Fibroblast of skin of back (primary cell): ENCODE data around the gene CDK6.

ENCODE experiments used
- DNase-seq: peaks from one replicate; pipeline ENCODE4 v3.0.0-alpha.2; 2013

Gene CDK6

GRCh38 chr7:92731335-92732063 is 104.9 kb downstream of the CDK6 start:
- DNase-seq: peak; percentile 60

- no peak for DNase-seq
These were observed 105.6 kb downstream of the CDK6 start for GRCh38 chr7:92730808-92731207.

- DNase-seq: no peak
These were observed 106.6 kb downstream of the CDK6 start for GRCh38 chr7:92729751-92730150.

GRCh38 chr7:92729172-92729571 is 107.2 kb downstream of the CDK6 start:
- DNase-seq: no peak

- DNase-seq: peak; percentile 53
These were observed 108.6 kb downstream of the CDK6 start for GRCh38 chr7:92727755-92728154.

GRCh38 chr7:92725161-92725925 is 111.0 kb downstream of the CDK6 start:
- no peak for DNase-seq

GRCh38 chr7:92723943-92724342 is 112.4 kb downstream of the CDK6 start:
- no peak for DNase-seq

- peak; percentile 75 for DNase-seq
These were observed 113.2 kb downstream of the CDK6 start for GRCh38 chr7:92723205-92723604.

GRCh38 chr7:92722541-92722940 is 113.8 kb downstream of the CDK6 start:
- peak; percentile 38 for DNase-seq

- no peak for DNase-seq
These were observed 115.6 kb downstream of the CDK6 start for GRCh38 chr7:92720604-92721350.

GRCh38 chr7:92717993-92718716 is 118.2 kb downstream of the CDK6 start:
- peak; percentile 38 for DNase-seq

- no peak for DNase-seq
These were observed 118.8 kb downstream of the CDK6 start for GRCh38 chr7:92717623-92717992.

- DNase-seq: no peak
These were observed 119.4 kb downstream of the CDK6 start for GRCh38 chr7:92716825-92717580.

GRCh38 chr7:92715963-92716362 is 120.4 kb downstream of the CDK6 start:
- no peak for DNase-seq

- no peak for DNase-seq
These were observed 121.6 kb downstream of the CDK6 start for GRCh38 chr7:92714767-92715166.

- DNase-seq: no peak
These were observed 122.1 kb downstream of the CDK6 start for GRCh38 chr7:92714280-92714679.

GRCh38 chr7:92709912-92710311 is 126.5 kb downstream of the CDK6 start:
- no peak for DNase-seq

- DNase-seq: no peak
These were observed 127.2 kb downstream of the CDK6 start for GRCh38 chr7:92709150-92709549.

- no peak for DNase-seq
These were observed 128.0 kb downstream of the CDK6 start for GRCh38 chr7:92708111-92709042.

GRCh38 chr7:92707435-92707834 is 128.9 kb downstream of the CDK6 start:
- no peak for DNase-seq

- DNase-seq: no peak
These were observed 129.8 kb downstream of the CDK6 start for GRCh38 chr7:92706563-92706962.
